Activated CD4-positive, alpha-beta T cell treated with anti-CD3 and anti-CD28 coated beads, Interleukin-2, amount 50 U/mL, for 16 hours (primary cell): Measurements from ENCODE around the gene AUNIP.

Experiments
- DNase-seq: peaks from one replicate; pipeline ENCODE4 v3.0.0-alpha.2; 2020

The AUNIP gene

DNA sequence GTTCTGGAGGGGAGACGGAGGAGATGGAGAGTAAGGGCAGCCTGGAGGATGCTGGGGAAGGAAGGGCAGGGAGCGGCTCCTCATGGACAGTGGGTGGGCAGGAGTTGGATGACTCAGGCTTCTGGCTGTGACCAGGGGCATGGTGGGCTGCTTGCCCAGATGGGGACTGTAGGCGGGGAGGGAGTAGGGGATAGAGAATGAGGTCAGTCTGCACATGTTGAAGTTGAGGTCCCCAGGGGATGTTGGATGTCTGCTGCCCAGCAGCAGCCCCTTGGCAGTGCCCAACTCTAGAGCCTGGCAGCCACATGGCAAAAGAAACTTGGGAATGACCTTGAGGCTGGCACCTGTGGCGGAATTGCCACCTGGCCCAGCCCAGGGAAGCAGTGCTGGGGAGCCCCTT, 52.8 kb downstream of the AUNIP start:
- DNase-seq: no peak

DNA sequence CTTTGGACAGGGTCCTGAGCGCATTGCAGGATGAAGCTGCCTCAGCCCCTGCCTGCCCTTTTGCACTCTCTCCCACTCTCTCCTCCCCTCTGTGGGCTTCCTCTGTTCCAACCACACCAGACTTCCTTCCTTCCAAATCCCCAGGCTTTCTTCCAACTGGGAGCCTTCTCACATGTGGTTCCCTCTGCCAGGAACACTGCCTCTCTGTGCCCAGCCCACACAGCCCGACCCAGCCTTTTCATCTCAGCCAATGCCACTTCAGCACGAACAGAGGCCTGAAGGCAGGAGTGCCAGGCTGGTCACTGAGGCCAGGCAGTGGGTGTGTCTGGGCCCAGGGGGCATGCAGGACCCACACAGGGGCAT, 53.4 kb downstream of the AUNIP start:
- no peak for DNase-seq

DNA sequence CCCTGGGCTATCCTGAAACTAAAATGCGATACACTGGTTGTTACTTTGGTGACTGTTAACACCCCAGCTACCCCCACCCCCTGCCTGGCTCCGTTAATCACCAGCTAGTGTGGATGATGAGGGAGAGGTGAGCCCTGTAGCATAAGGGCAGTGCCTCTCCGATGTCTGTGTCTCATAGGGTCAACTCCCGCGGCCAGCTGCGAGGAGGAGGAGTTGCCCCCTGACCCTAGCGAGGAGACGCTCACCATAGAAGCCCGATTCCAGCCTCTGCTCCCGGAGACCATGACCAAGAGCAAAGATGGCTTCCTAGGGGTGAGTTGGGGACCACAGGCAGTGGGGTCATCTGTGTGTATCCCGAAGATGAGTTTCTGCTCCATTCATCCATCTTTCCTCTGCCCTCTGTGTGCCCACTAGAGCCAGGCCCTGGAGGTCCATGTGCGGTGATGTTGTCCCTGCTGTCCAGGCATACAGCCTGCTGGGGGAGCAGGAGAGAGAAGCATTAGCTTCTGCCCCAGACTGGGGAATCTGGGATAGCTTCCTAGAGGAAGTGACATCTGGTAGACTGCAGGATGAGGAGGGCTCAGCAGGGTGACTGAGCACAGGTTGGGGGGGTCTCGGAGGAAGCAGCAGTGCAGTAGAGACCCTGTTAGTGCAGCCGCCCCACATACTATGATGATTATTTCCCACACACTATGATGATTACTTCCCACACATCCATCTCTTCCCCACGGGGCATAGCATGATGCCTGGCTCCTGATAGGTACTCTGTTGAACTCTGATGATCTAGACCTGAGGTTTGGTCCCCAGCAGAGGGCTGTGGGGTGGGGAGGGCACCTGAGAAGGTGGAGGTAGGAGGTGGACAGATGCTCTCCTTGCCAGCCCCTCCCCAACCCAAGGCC, 54.0 kb downstream of the AUNIP start:
- DNase-seq: no peak

DNA sequence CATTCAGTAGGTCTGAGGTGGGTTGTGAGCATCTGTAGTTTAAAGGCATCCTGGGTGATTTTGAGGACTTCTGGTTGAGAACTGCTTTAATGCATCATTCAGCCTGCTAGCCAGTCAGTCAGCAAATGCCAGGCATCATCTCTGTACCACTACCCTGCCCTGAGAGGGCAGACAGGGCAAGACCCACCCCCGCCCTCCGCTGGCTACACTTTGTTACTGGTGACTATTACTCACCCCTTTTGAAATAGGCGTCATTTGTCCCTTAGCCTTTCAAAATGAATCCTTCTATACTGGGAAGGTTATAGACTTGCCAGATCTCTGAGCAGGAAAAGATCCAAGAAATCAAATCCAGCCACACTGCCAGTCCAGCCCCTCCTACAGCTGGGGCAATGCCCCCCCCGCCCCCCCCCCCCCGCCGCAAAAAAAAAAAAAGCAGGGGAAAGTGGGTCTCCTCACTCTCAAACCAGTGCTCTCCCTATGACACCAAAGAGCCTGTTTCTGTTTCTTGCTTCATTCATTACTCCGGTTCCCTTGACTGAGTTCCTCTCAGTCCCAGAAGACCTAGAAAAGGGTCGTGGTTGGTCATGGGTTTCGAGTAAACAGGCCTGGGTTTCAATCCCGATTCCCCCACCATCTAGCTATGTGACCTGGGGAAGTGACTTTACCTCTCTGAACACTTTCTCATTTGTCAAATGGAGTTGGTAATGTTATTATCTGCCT, 54.9 kb downstream of the AUNIP start:
- peak; percentile 48 for DNase-seq

DNA sequence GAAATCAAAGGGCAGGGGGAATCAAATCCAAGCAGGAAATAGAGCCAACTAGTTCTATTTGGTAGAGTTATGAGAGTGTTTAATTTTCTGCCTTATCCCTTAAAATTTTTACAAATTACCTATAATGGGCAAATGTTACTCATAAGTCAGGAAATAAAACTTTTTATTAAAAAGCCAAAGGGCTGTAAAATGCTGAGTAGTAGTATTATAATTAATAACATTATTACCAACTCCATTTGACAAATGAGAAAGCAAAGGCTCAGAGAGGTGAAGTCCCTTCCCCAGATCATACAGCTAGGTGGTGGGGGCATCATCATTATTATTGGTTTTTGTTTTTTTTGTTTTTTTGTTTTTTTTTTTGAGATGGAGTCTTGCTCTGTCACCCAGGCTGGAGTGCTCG, 55.9 kb downstream of the AUNIP start:
- no peak for DNase-seq

DNA sequence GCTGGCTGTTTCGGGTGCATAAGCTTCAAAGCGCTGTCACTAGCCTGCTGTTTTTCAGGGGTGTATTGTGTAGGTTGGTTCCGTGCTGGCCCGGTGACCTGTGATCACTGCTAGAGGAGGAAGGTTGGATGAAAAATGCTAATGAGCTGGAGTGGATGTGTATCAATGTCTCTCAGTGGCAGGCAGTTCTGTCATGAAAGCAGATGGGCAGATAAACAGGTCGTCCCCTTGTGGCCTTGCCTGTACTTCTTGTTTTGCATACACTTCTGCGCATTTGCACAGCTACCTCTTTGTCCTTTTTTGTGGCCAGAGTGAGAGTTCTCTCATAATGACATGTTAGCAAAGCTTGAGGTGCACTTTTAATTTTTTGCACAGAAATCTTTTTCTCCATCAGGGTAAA, 56.3 kb downstream of the AUNIP start:
- DNase-seq: peak; percentile 16

DNA sequence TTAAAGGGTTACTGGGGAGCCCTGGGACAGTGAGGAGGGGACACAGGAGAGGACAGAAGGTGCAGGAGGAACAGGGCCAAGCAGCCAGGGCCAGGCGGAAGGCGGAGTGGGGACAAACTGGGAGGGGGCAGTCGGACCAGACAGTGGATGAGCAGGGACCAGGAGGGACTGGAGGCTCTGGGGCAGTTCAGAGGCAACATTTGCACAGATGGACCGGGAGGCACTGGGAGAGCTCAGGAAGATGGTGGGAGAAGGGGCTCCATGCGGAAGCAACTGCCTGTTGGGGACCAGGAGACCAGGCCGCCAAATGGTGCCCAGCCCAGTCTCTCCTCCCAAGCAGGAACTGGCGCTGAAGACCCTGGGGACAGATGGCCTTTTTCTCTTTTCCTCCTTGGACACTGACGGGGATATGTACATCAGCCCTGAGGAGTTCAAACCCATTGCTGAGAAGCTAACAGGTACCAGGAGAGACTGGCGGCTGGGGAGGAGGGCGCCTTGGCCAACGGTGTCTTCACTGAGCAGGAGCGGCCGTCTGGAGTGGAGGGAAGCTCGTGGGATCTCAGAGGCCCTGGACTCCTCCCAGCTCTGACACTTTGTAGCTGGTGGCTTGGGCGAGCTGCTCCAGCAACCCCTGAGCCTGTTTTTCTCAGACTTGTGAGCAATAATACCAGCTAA, 58.4 kb downstream of the AUNIP start:
- DNase-seq: no peak

DNA sequence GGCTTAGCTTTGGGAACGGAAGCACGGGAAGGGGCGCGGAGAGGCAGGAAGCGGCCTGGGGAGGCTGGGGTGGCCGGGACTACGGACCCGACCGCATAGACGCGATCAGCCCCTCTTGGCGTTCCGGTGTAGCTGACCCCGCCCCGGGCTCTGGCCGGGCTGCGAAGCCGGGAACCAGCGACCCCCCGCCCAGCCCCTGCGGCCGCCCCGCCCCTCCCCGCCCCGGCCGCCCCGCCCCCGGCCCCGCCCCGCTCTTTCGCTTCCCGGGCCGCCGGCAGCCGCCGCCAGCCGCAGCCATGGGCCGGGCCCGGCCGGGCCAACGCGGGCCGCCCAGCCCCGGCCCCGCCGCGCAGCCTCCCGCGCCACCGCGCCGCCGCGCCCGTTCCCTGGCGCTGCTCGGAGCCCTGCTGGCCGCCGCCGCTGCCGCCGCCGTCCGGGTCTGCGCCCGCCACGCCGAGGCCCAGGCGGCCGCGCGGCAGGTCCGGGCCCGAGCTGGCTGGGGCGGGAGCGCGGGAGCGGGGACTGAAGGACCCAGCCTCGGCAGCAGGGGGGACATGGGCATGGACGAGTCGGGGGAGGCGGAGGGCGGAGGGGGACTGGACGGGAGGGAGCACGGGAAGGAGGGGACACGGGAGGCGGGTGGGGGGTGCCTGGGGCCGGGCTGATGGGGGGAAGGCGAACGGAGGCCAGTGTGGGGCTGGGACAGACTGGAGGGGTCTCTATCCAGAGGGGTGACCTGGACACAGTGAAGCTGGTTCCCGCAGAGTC, 59.1 kb downstream of the AUNIP start, which contains the start of gene SELENON:
TSS of gene SELENON (plus strand) at position 259 of the 768 bp plus-strand sequence. CDS start at position 297, 38 bp downstream.
- no peak for DNase-seq

DNA sequence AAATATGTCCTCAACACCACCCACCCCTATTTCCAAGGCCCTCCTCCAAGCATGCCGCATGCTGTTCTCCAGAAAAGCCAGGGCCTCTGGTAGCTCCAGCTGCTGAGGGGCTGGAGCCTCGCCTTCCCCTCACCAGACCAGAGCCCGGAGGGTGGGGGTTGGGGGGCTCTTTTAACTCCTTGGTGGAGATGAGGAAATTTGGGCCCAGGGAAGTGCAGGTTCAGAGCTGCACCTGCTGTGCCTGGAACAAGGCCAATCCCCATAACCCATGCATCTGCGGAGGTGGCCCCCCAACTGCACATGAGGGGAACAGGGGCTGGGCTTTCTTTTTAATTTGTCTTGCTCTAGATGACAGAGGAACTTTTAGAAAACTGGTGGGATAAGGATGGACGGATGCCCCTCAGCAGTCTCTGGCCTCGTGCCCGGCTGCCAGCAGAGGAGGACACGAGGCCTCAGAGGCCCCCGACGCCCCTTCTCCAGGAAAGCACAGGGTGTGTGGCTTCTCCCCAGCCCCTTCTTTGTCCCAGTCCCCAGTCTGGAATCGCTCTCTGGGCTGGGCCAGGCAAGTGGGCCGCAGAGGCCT, 59.8 kb downstream of the AUNIP start:
- DNase-seq: no peak

DNA sequence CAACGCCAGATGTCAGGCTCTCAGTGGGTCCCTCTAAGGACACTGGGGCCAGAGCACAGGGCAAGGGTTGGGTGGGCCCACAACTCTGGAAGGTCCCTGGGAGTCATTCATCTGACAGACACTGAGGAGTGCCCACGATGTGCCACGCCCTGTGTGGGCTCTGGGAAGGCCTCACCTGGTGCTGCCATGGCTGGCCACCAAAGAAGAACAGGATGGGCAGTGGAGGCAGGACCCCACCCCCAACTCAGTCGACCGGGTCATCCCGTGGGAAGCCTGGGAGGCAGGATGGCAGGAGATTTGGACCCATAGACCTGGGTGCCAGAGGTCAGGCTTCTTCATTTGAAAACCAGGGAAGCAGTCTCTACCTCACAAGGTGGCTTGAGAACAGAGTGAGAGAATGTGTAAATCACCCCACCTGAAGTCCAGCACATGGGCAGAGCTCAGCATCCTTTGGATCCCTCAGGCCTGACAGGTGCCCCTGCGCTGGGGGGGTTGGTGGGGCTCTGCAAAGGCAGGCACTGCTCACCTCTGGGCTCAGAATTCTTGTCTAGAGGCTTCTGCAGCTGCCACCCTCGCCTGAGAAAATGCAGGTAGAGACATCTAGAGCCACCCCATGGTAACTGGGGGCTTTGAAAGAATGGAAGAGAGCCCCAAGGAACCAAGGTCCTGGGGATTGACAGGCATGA, 60.4 kb downstream of the AUNIP start:
- no peak for DNase-seq

DNA sequence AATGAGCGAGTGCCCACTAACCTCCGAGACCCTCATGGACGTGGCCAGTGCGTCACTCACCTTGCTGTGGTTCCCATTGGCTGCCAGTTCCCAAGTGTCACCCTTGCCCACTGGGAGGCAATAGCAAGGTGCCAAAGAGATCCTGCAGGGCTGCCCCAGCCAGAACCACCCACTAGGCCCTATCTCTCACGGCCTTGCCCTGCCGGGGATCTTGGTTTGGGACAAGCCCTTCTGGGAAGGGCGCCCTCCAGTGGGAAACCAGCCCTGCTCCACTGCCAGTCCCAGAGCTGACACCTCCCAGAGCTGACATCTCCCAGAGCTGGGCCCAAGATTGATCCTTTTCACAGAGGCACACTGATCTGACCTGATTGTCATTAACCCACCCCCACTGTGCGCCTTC, 61.3 kb downstream of the AUNIP start:
- DNase-seq: peak; percentile 25

DNA sequence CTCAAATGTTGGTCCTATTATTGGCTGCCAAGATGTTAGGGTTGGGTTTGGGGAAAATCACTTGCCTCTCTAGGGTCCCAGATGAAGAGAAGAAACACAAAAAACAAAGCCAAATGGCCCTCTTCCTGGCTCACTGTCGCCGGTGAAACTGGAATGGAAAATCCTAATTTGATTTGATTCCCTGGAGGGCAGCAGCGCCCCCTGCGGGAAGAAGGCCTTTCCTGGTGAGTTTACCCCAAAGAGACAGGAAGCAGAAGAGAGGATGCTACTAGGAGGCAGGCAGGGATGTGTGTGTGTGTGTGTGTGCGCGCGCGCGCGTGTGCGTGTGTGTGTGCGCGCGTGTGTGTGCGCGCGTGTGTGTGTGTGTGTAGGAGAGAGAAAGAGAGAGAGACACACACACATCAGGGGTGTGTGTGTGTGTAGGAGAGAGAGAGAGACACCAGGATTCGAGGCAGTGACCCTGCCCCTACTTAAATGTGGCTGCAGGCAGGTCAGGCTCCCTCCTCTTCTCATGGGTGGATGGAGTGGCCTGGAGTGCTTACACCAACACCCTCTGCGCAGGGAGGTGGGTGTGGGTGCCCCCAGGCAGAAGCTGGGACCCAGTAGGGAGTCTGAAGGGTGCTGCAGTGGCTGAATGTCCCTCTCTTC, 62.3 kb downstream of the AUNIP start:
- DNase-seq: peak; percentile 76

DNA sequence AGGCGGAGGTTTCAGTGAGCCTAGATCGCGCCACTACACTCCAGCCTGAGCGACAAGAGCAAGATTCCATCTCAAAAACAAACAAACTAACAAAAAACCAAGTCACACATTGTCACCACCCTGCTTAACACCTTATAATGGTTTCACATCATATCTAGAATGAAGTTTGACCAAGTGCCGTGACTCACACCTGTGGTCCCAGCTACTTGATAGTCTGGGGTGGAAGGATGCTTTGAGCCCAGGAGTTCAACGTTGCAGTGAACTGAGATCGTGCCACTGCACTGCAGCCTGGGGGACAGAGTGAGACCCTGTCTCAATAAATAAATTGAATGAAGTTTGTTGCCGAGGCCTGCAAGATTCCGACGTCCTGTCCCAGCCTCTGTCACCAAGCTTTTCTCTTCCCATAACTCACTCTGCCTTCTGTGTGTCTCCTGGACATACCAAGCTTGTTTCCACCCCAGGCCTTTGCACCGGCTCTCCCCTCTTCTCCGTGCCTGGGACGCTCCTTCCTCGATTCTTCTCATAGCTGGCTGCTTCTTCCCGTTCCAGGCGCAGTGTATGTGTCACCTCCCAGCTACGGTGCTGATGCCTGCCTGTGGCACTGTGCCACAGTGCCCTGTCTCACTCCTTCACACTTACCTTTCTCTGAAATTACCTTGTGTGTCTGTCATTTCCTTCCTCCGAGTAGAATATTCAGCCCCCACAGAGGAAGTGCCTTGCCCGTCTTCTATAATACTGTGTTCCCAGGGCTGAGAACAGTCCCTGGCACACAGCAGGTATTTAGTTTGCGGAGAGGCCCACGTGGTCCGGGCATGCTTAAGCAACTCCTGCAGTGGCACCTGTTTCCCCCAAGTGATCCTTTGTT, 63.1 kb downstream of the AUNIP start:
- peak; percentile 42 for DNase-seq

DNA sequence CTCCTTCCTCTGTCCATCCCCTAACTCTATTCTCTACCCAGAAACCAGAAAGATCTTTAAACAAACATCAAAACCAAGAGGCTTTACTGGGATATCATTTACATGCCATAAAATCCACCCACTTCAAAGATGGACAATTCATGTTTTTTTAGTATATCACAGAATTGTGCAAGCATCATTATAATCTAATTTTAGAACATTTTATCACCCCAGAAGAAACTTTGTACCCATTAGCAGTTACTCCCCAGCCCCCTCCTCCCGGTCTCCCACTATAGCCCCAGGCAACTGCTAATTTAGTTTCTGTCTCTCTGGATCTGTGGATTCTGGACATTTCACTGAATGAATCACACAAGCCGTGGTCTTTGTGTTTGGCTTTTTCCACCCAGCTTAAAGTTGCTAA, 64.0 kb downstream of the AUNIP start:
- no peak for DNase-seq

DNA sequence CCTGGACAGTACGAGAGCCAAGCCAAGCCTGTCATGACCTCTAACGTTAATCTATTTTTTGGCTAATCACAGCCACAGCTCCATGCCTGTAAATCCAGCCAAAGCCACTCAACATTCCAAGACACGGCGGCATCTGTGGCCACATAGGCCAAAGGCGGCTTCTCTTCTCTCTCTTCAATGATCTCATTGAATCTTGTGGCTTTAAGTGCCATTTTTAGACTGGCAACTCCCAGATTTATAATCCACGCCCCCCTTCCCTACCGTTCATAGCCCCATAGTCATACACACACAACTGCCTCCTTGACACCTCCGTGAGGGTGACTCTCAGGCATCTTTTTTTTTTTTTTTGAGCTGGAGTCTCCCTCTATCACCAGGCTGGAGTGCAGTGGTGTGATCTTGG, 64.9 kb downstream of the AUNIP start:
- DNase-seq: no peak

DNA sequence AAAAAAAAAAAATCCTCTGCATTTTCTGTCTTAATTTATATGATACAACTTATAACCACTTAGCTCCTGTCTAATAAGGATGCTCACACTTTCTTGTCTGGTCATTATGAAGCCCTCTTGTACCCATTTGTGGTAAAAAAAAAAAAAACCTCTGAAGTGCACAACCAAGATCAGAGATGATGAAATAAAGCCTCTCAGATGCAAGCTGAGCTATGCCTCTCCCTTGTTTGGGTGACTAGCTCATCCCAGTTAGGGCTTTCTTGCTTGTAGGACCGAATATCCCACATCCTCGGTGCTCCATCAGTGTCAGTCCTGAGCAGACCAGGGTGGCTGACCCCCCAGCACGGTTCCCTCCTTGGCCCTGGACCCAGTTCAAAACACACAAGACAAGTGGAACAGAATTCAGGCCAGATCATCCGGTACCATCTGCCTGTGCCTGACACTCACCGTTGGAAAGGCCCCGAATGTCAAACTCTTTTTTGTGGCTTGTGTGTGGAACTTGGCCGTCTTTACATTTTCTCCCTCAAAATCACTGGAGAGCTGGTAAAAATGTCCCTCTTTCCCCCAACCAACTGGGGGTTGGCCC, 65.6 kb downstream of the AUNIP start:
- no peak for DNase-seq

DNA sequence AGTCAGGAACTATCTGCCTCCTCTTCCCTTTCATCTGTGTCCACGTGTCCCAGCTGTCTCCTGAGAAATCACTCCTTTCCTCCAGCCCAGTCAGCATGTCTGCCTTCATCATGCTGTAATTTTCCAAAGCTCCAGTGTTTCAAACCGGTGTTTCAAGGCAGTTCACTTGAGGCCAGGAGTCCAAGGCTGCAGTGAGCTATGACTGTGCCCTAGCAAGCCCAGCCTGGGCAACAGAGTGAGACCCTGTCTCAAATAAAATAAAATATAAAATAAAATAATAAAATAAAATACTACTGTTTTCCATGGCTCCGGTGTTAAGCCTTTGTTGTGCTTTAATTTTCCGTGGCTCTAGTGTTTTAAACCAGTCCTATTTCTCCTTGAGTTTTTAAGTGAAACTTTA, 67.1 kb downstream of the AUNIP start:
- no peak for DNase-seq

DNA sequence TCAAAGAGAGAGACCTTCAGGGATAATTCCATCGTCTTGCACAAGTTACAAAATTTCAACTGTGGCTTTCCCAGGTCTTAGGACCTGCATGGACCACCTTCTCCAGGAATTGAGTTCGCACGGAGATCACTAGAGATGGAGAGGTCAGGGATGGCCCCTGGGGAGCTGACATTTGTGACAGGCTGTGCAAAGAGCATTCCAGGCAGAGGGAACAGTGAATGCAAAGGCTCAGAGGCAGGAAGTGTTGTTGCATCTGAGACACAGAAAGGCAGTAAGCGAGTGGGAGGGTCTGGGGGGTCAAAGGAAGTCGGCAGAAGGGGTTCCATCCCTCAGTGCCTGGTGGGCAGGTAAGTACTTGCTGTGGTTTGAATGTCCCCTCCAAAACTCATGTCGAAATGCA, 68.8 kb downstream of the AUNIP start:
- DNase-seq: no peak

DNA sequence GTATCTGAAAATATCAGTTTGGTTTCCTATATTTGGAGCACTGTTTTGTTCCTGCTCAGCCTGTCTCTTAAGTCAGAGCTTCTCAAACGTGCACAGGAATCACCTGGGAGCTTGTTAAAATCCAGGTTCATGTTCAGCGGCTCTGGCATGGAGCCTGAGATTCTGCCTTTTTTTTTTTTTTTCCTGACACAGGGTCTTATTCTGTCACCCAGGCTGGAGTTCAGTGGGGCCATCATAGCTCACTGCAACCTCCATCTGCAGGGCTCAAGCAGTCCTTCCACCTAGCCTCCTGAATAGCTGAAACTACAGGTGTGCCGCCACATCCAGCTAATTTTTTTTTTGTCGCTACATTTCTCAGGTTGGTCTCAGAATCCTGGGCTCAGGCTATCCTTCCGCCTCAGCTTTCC, 71.5 kb downstream of the AUNIP start:
- no peak for DNase-seq
